Stimulated activated CD4-positive, alpha-beta T cell treated with anti-CD3 and anti-CD28 coated beads, Interleukin-2, amount 100 ng/mL, for 48 hours (primary cell): Measurements from ENCODE around the gene ACTN3.
"Not testable (repeated sequence)": the region's sequence is repeated elsewhere in the genome, so short reads cannot be mapped to it uniquely, and the experiment has no call there.

Source experiments
- DNase-seq, 2 donors: peaks; one replicate each; pipeline ENCODE4 v3.0.0-alpha.2; 2020

ACTN3 gene

DNA sequence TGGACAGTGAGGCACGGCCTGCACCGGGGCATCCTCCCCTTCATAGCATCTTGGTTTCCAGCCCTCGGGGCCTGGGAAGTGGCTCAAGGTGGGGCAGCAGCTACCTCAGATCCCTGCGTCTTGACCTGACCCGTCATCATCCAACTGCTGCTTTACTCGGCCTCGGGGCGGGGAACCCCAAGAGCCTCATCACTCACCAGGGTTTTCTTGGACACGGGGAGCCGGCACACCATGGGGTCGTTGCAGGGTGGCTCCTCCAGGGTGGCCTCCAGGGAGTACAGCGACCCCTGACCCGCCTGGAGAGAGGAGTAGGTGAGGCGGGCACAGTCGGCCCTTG is 21.1 kb downstream of the ACTN3 start:
- no peak for DNase-seq

DNA sequence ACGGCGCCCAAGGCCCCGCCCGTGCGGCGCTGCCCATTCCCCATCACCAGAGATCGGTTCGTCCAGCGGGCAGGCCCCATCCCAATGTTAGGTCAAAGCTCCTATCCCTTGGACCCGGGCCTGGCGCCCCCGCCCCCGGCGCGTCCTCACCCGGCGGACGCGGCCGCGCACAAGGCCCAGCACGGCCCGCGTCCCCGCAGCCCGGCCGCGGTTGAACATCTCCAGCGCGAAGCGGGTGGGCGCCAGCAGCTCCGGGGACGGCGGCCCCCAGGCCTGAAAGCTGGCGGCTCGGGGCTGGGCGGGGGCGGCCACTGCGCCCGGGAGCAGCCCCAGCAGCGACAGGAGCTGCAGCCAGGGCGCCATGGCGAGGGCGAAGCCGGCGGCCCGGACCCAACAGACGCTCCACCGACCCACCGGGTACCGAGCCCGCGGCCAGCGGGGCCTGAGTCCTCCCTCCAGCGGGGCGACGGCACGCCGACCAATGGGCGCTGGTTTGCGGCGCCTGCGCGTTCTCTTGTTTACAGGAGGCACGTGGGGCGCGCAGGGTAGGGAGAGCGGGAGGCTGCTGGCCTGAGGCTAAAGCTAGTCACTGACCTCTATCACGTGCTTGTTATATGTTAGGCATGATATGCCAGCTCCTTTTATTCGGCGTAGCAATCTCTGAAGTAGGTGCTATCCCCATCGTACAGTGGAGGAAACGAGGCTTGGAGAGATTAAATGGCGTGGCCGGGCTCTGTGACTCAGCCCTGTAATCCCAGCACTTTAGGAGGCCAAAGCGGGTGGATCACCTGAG is 21.6 kb downstream of the ACTN3 start, which contains the start of gene CTSF:
TSS of gene CTSF (minus strand) at position 483 of the 793 bp plus-strand sequence. CDS start at position 363, 120 bp downstream.
- DNase-seq, result peak; percentile 66 to 68

DNA sequence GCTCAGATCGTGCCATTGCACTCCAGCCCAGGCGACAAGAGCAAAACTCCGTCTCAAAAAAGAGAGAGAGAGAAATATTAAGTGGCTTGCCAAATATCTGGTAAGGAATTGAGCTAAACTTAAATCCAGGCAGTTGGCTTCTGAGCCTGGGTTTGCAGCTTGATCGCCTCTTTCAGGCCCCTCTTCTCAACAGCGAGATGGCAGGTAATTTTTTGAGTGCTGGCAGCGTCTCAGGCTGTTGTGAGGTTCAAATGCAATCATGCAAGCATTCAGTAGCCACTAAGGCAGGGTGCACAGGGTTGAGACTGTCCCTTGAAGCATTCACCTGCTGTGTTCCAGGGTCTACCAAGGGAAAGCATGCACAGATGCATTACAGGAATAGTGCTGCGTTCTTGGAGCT is 22.4 kb downstream of the ACTN3 start:
- DNase-seq, result no peak

DNA sequence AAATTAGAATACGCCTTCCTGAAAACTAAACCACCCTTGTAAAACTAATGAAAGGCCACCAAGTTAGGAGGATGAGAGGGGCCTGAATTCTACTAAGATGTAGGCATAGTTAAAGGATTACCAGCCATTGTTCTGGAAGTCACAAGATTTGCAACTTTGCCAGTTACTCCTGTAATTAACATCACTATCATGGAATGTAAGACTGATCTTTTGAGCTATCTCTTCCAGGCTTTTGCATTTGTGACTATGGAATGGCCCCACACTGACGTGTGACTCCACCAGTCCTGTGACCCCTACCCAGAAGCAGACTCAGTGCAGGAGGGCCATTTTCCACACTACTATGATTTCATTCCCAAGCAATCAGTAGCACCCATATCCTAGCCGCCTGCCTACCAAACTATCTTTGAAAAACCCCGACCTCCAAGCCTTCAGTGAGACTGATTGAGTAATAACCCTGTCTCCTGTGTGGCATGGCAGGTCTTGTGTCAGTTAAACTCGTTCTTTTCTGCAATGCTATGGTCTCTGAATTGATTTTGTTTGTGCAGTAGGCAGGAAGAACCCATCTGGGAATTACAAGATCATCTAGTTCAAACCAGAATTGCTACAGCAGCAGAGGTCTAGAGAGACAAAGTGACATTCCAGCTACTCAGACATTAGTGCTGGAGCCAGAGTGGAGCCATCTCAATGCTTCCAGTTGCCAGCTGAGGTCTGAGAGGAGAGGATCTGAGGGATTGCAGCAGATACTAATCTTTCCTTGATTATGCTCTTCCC is 23.6 kb downstream of the ACTN3 start:
- DNase-seq, result no peak

DNA sequence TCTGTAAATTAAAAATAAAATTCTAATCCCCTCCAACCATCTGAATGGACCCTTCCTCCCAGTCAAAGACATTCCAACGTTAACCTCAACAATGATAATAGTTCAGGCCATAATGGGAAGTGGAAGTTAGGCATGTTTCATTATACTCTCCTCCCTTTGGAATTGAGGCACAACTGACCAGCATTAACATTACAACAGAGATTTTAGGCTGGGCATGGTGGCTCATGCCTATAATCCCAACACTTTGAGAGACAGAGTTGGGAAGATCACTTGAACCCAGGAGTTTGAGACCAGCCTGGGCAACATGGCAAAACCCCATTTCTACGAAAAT is 24.1 kb downstream of the ACTN3 start:
- no peak for DNase-seq

DNA sequence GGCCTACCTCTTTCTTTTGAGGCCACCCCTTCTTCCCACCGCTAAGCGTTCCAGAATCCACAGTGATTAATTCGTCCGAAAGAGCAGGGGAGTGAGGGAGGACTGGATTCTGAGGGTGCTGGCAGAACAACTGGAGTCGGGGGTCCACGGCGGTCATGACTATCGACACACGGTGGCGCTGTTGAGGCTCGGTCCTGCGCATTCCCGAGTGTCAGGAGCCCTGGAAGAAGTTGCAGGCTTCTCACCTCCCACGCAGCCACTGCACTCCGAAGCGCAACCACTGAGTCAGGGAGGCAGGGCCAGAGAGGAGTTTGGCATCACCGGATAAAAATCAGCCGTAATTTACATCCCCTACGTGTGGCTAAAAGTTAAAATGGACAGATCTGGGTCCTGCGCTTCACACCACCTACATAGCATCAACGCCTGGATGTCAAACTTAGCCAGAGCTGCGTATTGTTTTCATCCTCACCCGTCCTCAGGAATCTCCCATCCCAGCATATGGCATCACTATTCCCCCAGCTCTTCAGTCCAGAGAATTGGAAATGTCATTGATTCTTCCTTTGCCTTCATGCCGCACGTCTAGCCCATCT is 32.4 kb downstream of the ACTN3 start:
- peak; percentile 84 to 89 for DNase-seq

DNA sequence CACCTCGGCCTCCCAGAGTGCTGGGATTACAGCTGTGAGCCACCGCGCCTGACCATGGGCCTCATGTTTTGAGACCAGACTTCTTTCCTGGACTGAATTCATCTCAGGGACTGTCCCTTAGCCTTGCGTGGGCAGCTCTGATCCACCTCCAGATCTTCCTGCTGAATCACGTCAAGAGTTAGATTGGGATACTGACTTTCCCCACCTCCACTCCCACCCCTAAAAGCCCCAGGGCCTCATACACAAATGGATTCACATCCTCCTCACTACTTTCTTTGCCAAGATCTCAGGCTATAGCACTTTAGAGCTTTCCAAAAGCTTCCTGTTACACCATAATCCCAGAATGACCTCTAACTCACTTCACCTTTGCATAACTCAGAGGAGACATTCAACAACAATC is 34.1 kb downstream of the ACTN3 start:
- no peak for DNase-seq

DNA sequence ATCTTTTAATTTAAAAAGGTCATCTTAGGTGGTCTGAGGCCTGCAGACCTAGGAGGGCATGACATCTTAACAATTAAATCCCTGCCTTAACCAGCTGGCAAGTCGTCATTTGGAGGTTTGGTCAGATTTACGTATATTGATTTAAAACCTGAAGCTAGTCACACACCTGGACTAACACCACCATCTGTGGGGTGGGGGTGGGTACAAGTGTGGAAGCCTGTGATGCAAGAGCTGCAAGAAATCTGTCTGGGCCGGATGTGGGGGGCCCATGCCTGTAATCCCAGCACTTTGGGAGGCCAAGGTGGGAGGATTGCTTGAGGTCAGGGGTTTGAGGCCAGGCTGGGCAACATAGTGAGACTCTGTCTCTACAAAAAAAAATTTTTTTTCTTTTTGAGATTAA is 34.6 kb downstream of the ACTN3 start:
- no peak for DNase-seq

DNA sequence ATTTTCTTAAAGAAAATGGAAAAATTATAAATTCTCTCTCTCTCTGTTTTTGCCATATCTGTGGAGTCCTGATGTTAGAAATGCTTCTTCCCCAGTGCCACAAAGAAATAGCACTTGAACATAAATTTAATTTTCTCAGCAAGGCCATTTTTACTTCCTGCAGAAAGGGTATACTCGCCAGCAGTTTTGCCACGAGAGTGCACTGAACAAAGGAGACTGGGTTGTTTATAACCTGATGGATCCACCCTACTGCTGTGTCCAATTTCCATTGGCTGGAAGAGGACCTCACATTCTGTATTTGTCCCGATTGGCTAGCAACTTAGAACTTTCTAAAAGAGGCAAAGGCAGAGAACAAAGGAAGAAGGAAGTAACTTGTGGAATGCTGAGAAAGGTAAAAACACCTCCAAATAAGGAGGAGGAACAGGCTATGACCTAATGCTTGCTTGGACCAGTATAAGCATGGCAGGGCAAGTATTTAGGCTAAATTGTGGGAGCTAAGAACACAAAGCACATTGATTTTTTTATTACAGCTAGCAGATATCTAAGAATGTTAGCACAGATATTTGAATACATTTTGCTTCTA is 36.0 kb downstream of the ACTN3 start:
- not testable (repeated sequence) for DNase-seq

DNA sequence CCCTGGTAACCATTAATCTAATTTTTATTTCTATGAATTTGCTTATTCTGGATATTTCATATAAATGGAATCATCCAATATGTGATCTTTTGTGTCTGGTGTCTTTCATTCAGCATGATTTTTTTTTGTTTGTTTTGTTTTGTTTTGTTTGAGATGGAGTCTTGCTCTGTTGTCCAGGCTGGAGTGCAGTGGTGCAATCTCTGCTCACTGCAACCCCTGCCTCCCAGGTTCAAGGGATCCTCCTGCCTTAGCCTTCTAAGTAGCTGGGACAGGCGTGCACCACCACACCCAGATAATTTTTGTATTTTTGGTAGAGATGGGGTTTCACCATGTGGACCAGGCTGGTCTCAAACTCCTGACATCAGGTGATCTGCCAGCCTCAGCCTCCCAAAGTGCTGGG is 38.7 kb downstream of the ACTN3 start:
- not testable (repeated sequence) for DNase-seq

DNA sequence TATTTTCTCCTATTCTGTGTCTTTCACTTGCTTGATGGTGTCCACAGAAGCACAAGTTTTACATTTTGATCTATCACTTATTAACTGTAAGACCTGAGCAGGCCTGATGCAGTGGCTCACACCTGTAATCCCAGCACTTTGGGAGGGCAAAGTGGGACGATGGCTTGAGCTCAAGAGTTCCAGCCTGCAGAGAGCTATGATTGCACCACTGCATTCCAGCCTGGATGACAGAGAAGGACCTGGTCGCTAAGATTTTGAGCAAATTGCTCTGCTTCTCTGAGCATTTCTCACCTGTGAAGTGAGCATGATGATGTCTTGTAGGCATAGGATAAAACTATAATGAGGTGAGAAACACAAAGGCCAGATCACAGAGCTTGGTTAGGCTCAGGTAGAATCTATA is 39.4 kb downstream of the ACTN3 start:
- DNase-seq, result no peak

DNA sequence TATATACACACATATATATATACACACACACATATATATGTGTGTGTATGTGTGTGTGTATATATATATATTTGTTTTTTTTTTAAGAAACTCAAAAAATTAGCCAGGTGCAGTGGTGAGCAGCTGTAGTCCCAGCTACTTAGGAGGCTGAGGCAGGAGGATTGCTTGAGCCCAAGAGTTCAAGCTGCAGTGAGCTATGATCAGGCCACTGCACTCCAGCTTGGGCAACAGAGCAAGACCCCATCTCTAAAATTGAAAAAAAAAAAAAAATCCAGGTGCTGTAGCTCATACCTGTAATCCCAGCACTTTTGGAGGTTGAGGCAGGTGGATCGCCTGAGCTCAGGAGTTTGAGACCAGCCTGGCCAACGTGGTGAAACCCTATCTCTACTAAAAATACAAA is 42.6 kb downstream of the ACTN3 start:
- not testable (repeated sequence) for DNase-seq

DNA sequence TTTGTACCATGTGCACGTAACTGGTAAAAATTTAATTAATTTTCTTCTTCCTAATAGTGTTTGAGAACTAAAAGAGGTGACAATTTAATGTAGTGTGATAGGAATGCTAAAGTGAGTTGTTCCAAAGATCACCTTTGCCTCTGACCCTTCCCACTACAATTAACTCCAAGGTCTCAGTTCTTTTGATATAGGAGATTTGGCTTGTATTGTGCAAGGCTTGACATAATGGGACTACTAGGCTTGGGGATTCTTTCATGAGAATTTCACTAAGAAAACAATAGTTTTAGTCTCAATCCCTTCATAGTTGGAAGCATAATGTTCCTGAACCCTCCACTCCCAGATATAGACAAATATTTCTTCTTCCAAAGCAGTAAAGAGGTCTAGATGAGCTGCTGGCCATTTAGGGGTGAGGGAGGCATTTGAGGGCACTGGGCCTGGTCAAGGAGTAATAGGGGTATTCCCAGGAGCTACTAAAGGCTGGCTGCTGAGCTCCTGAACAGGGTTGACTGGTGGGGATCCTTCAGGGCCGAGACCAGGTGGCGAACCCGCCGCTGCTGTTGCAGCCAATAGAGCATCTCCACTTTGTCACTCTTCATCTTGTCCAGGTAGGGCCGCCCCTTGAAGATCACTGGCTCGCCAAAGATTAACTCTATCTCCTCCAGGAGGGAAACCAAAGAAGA is 43.4 kb downstream of the ACTN3 start:
- no peak for DNase-seq

DNA sequence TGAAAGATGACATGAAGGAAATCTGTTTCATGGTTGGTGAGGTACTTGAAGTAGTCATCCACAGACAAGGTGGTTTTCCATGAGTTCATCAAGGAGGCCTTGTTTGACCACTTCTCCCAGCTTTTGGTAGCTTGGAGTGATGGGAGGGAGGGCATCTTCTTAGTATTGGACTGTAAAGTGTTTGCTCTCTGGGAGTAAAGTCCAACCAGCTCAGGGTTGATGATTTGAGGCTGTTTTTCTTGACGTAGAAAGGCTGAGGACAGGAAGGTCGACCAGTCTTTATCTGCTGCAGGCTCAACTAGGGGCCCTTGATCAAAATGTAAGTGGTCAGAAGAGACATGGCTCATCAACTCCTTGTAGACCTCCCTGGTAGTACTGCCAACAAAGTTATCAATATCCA is 44.5 kb downstream of the ACTN3 start:
- DNase-seq, result no peak

DNA sequence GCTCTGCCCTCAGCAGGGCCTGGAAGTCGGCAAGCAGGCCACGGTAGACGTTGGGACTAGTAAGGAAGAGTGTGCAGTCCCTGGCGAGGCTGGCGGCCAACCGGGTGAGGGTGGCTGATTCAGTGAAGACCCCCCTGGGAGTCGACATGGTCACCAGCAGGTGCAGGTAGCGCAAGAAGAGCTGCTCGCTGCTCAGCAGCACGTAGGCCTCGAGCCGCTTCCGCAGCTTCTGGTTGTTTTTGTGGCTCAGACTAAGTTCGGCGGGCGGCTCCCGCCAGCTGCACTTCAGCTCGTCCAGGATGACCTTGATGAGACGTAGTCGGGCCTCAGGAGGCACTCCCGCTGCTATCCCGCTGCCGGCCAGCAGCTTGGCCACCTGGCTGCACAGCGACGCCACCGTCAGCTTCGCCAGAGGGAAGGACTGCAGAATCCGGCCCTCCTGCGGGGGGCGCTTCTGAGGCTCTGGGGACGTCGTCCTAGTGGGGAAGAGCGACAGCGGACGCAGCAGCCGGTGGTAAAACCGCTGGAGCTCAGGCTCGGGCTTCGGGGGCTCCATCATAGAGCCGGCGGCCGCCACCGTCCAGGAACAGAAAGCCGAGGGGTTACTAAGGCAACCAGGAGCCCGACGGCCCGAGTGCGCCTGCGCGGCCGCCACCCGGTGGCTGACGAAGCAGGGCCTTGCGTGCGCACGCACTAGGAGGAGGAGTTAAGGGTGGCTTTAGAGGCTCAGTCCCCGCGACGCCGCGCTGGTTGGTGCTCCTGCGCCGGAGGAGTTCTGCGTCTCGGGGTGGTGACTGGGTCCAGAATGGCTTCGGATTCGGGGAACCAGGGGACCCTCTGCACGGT is 46.0 kb downstream of the ACTN3 start, which contains the start of the genes CCDC87 and CCS:
TSS of gene CCDC87 (minus strand) at position 607 of the 846 bp plus-strand sequence. CDS start at position 559, 48 bp downstream.
TSS of gene CCS (plus strand) at position 729 of the 846 bp plus-strand sequence. CDS start at position 806, 77 bp downstream.
- DNase-seq, result peak; percentile 97

DNA sequence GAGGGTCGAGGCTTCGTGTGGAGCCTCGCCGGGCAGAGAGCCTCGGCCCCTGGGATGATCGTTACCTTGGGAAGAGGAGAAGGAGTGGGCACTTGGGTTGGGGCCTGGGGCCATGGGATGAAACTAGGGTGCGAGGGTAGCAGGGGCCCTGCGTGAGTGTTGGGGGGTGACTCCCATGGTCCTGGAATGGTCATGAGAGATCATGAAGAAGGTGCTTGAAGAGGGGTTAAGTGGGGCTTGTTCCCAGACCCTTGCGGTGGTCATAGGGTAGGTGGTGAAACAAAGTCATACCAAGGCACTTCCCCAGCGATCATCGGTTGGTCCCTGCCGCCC is 46.6 kb downstream of the ACTN3 start:
- no peak for DNase-seq

DNA sequence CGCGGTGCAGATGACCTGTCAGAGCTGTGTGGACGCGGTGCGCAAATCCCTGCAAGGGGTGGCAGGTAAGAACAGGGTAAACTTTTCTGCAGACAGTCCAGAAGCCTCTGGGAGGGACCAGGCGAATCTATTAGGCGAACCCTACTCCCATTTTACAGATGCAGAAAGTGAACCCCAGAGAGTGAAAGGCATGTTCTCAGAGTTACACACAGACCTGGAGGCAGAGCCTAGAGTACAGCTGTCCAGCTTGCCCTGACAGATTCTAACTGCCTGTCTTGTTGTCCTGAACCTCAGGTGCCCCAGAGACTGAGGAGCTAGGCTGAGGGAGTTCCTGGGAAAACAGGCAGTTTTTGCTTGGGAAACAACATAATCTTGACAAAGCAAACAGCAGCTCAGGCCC is 46.9 kb downstream of the ACTN3 start:
- no peak for DNase-seq

DNA sequence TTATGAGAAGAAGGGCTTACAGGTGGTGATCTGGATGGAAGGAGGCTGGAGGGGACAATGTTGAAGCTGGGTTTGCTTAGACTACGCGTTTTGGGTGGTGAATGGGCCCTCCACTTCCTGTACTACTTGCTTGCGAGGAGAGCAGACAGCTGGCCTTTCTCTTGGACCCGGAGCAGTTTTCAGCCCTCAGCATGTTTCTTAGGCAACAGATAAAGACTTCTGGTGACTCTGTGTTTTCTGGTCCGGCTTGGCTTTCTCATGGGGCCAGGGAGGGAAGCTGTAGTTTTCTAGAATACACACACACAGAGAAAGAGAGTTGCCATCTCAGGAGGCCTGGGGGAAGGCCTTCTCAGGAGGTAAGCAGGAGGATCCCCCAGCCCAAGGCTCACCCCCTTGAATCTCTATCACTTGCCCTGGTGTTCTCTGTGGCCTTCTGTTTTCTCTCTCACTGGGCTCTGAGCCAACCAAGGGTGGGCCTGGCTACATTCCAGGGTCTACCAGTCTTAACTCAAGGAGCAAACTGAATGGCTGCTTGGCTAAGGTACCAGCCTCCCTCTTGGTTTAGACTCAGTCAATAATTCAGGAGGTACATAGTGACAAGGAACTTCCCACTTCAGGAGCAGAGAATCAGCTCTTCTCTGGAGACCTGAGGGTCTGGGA is 48.7 kb downstream of the ACTN3 start:
- DNase-seq, result no peak

DNA sequence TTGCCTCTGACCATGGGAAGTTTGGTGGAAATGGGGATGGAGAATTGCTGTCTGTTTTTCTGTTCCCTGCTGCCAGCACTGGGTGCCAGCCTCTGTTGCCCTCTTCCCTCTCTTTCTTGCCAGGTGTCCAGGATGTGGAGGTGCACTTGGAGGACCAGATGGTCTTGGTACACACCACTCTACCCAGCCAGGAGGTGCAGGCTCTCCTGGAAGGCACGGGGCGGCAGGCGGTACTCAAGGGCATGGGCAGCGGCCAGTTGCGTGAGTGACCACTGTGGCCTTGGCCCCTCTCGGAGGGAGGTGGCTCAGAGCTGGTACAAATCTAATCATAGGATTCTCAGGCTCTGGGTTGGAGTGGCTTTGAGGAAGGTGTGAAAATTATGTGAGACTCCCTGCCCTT is 52.3 kb downstream of the ACTN3 start:
- no peak for DNase-seq

DNA sequence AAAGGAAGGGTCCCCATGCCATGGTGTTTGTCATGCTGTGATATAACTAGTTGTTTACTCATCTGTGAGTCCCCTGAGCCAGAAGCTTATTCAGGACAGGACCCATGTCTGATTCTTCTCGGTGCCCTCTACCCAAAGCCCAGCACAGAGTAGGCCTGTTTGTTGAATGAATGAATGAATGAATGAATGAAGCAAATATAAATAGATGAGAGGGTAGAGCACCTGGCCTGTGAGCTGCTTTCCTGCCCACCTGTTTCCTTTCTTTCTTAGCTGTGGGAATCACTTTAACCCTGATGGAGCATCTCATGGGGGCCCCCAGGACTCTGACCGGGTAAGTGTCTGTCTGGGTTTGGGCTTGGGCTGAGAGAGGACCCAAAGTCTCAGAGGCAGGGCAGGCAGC is 53.5 kb downstream of the ACTN3 start:
- no peak for DNase-seq

DNA sequence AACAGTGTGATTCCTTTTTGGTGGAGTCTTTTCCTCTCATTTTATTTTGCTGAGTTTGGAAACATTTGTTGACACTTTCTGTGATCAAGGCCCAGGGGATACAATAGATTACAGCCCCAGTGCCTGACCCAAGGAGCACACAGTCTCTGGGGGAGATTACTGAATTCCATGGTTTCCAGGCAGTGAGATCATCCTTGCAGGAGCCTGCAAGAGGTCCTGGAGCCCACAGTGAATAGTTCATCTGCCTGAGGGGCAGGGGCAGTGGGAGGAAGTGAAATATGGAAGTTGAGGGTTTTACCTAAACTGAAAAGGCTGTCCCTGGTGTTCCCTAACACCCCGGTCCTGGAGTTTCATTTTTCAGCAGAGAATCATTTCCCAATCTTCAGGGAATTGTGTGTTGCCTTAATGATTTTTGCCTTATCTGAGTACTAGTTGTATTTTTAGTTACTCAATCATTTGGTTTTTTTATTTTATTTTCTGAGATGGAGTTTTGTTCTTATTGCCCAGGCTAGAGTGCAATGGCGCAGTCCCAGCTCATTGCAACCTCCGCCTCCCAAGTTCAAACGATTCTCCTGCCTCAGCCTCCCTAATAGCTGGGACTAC is 54.0 kb downstream of the ACTN3 start:
- no peak for DNase-seq
